Neural progenitor cell (in vitro differentiated cells): ENCODE results near the gene DIDO1. TPM values are rescaled to one million over a fixed set of nuclear protein-coding genes. Genes with fewer than 3 reads are reported as not detected.

Experiments
- DNase-seq: peaks from one replicate; pipeline ENCODE4 v3.0.0-alpha.2; 2016; ENCODE audit warnings: low spot score
- H2AFZ ChIP-seq: fragments of 200-600 bp; sonication (generic); replicated peaks from 2 replicates; pipeline ENCODE4 v1.6.1; 2016; ENCODE audit warnings: antibody characterized with exemption
- H3F3A ChIP-seq: fragments of 200-600 bp; sonication (generic); 2 replicates; pipeline ENCODE4 v1.6.1; 2016; ENCODE audit warnings: antibody characterized with exemption, low read depth
- H3K27ac ChIP-seq: fragments of 200-600 bp; sonication (generic); 2 replicates; pipeline ENCODE4 v1.5.1; 2016; ENCODE audit warnings: mild to moderate bottlenecking
- H3K27me3 ChIP-seq: fragments of 200-600 bp; sonication (generic); 2 replicates; pipeline ENCODE4 v1.6.1; 2016; ENCODE audit warnings: mild to moderate bottlenecking, moderate library complexity
- H3K36me3 ChIP-seq: fragments of 200-600 bp; sonication (generic); 2 replicates; pipeline ENCODE4 v1.5.1; 2016
- H3K4me1 ChIP-seq: fragments of 200-600 bp; sonication (generic); 2 replicates; pipeline ENCODE4 v1.6.1; 2016; ENCODE audit warnings: mixed run types
- H3K4me2 ChIP-seq: fragments of 200-600 bp; sonication (generic); 2 replicates; pipeline ENCODE4 v1.6.1; 2016
- H3K4me3 ChIP-seq: fragments of 200-600 bp; sonication (generic); 2 replicates; pipeline ENCODE4 v1.5.1; 2016
- H3K79me2 ChIP-seq: fragments of 200-600 bp; sonication (generic); 2 replicates; pipeline ENCODE4 v1.6.1; 2016; ENCODE audit warnings: low read depth
- H3K9ac ChIP-seq: fragments of 200-600 bp; sonication (generic); 2 replicates; pipeline ENCODE4 v1.6.1; 2016
- H3K9me3 ChIP-seq: fragments of 200-600 bp; sonication (generic); 2 replicates; pipeline ENCODE4 v1.5.1; 2016; ENCODE audit warnings: low read depth
- H4K20me1 ChIP-seq: fragments of 200-600 bp; sonication (generic); 2 replicates; pipeline ENCODE4 v1.6.1; 2016; ENCODE audit warnings: low read depth
- H3K27ac Mint-ChIP-seq: 3 replicates; pipeline ENCODE4 v1.8.0; 2021; ENCODE audit warnings: mixed read lengths
- H3K27me3 Mint-ChIP-seq: 2 replicates; pipeline ENCODE4 v1.8.0; 2022; ENCODE audit warnings: low read depth, mild to moderate bottlenecking, inconsistent platforms, moderate library complexity, mixed read lengths; ENCODE audit not compliant: insufficient read depth
- H3K36me3 Mint-ChIP-seq: 3 replicates; pipeline ENCODE4 v1.8.0; 2021; ENCODE audit warnings: mixed read lengths
- H3K4me1 Mint-ChIP-seq: 3 replicates; pipeline ENCODE4 v1.8.0; 2021; ENCODE audit warnings: mixed read lengths
- H3K4me3 Mint-ChIP-seq: 3 replicates; pipeline ENCODE4 v1.8.0; 2021; ENCODE audit warnings: mild to moderate bottlenecking, moderate library complexity, mixed read lengths
- H3K9me3 Mint-ChIP-seq: 3 replicates; pipeline ENCODE4 v1.8.0; 2020; ENCODE audit warnings: mixed read lengths
- EZH2 ChIP-seq: fragments of 200-600 bp; sonication (generic); IDR thresholded peaks from 2 replicates; pipeline ENCODE4 v1.6.1; 2017; ENCODE audit warnings: antibody characterized with exemption, mild to moderate bottlenecking, moderate library complexity
- EZH2phosphoT487 ChIP-seq: fragments of 200-600 bp; sonication (generic); IDR thresholded peaks from 2 replicates; pipeline ENCODE4 v1.6.1; 2017; ENCODE audit warnings: antibody characterized with exemption
- total RNA-seq: library from RNA; depleted of rRNA; stranded (reverse); fragments of >200 nt; gene quantifications from 2 replicates; pipeline ENCODE4 v1.2.3, GENCODE V29; 2015; ENCODE audit warnings: low replicate concordance
- TF ChIP-seq, protein P1 (sequence below): fragments of 200-600 bp; sonication (generic); IDR thresholded peaks from 2 replicates; pipeline ENCODE4 v1.5.1; 2017; ENCODE audit warnings: antibody characterized with exemption, mild to moderate bottlenecking

DIDO1 gene
- total RNA-seq, 1 donor from 2014 or later: 64.5 TPM

- no peaks in the 10 kb centered on the region for H3K27me3 ChIP-seq
- no peak overlapping the region for H3K4me2 ChIP-seq
- peaks cover 18% of the 10 kb centered on the region for H3K4me1 ChIP-seq
- no peak overlapping the region for H3K9ac ChIP-seq
- peaks cover 72% of the 10 kb centered on the region for H3K79me2 ChIP-seq
- H3K4me3 ChIP-seq: no peak overlapping the region
- no peak overlapping the region for H3K4me3 Mint-ChIP-seq
- H3K9me3 ChIP-seq: no peaks in the 10 kb centered on the region
- H3K27ac Mint-ChIP-seq: no peak overlapping the region
- peaks cover 24% of the 10 kb centered on the region for H3K36me3 Mint-ChIP-seq
- H3F3A ChIP-seq: peaks cover 18% of the 10 kb centered on the region
- H3K4me1 Mint-ChIP-seq: peaks cover 19% of the 10 kb centered on the region
- no peak overlapping the region for H2AFZ ChIP-seq
- TF ChIP-seq, protein P1, sequence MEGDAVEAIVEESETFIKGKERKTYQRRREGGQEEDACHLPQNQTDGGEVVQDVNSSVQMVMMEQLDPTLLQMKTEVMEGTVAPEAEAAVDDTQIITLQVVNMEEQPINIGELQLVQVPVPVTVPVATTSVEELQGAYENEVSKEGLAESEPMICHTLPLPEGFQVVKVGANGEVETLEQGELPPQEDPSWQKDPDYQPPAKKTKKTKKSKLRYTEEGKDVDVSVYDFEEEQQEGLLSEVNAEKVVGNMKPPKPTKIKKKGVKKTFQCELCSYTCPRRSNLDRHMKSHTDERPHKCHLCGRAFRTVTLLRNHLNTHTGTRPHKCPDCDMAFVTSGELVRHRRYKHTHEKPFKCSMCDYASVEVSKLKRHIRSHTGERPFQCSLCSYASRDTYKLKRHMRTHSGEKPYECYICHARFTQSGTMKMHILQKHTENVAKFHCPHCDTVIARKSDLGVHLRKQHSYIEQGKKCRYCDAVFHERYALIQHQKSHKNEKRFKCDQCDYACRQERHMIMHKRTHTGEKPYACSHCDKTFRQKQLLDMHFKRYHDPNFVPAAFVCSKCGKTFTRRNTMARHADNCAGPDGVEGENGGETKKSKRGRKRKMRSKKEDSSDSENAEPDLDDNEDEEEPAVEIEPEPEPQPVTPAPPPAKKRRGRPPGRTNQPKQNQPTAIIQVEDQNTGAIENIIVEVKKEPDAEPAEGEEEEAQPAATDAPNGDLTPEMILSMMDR: no peak
- TF ChIP-seq EZH2 (no peak), EZH2phosphoT487 (no peak)
- no peaks in the 10 kb centered on the region for H3K36me3 ChIP-seq
- H3K27me3 Mint-ChIP-seq: peaks cover 5% of the 10 kb centered on the region
- H3K27ac ChIP-seq: no peak overlapping the region
- no peaks in the 10 kb centered on the region for H3K9me3 Mint-ChIP-seq
- DNase-seq: no peak
- peaks cover 71% of the 10 kb centered on the region for H4K20me1 ChIP-seq
These were observed 14.6 kb upstream of the DIDO1 start for GRCh38 chr20:62940875-62941274.

DNA sequence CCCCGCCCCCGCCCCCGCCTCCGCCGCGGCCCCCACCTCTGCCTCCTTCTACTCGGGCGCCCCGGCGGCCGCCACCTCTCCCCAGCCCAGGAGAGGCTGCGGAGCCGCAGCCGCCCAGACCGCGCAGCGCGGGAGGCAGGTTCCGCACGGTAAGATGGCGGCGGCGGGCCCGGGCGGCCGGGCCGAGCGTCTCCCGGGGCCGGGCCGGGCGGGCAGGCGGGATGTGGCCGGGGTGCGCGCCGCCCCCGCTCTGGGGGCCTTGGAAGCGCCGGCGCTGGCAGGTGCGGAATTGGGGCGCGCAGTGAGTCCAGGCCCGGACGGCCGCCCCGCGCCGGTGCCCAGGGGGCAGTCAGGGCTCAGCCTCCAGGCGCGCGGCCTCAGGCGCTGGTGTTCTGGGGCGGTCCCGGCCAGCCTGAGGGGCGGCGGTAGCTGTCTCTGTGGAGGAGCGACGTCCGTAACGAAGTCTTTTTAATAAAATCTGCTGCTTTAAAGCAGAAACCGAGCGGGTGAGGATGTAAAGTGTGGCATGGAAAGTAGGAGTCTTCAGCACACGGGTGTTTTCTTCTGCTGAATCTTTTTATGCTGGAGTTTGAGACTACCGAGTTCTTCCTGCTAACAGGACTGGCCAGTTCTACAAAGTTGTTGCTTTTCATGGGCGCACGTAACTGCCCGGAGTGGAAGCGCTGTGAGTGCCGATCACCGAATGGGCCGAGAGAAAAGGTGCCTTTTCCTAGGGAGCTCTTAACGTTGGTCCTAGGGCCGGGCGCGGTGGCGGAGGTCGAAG lies 12.0 kb upstream of the DIDO1 start, which contains the start of gene GID8:
TSS of gene GID8 (plus strand) at position 43 of the 784 bp plus-strand sequence. CDS start 3,356 bp downstream, outside the sequence.
- no peak for TF ChIP-seq EZH2
- no peak for TF ChIP-seq EZH2phosphoT487
- TF ChIP-seq, protein P1: no peak
- H3K4me2 ChIP-seq: peak within 1 kb of the TSS; percentile 89
- H3K9me3 ChIP-seq: no peaks in the 10 kb centered on the region
- peaks cover 96% of the 10 kb centered on the region for H3K79me2 ChIP-seq
- peaks cover 14% of the 10 kb centered on the region for H3K36me3 Mint-ChIP-seq
- H2AFZ ChIP-seq: peak within 1 kb of the TSS; percentile 64
- H3F3A ChIP-seq: peaks cover 26% of the 10 kb centered on the region
- H3K27me3 ChIP-seq: no peaks in the 10 kb centered on the region
- peaks cover 84% of the 10 kb centered on the region for H4K20me1 ChIP-seq
- H3K4me1 ChIP-seq: peaks cover 26% of the 10 kb centered on the region
- H3K36me3 ChIP-seq: no peaks in the 10 kb centered on the region
- peak within 1 kb of the TSS; percentile 98 for H3K4me3 Mint-ChIP-seq
- H3K27ac ChIP-seq: peak within 1 kb of the TSS; percentile 89
- H3K27me3 Mint-ChIP-seq: peaks cover 5% of the 10 kb centered on the region
- H3K4me1 Mint-ChIP-seq: peaks cover 19% of the 10 kb centered on the region
- peak; percentile 81 for DNase-seq
- peak within 1 kb of the TSS; percentile 95 for H3K9ac ChIP-seq
- H3K9me3 Mint-ChIP-seq: no peaks in the 10 kb centered on the region
- H3K4me3 ChIP-seq: peak within 1 kb of the TSS; percentile 81
- H3K27ac Mint-ChIP-seq: peak within 1 kb of the TSS; percentile 99

DNA sequence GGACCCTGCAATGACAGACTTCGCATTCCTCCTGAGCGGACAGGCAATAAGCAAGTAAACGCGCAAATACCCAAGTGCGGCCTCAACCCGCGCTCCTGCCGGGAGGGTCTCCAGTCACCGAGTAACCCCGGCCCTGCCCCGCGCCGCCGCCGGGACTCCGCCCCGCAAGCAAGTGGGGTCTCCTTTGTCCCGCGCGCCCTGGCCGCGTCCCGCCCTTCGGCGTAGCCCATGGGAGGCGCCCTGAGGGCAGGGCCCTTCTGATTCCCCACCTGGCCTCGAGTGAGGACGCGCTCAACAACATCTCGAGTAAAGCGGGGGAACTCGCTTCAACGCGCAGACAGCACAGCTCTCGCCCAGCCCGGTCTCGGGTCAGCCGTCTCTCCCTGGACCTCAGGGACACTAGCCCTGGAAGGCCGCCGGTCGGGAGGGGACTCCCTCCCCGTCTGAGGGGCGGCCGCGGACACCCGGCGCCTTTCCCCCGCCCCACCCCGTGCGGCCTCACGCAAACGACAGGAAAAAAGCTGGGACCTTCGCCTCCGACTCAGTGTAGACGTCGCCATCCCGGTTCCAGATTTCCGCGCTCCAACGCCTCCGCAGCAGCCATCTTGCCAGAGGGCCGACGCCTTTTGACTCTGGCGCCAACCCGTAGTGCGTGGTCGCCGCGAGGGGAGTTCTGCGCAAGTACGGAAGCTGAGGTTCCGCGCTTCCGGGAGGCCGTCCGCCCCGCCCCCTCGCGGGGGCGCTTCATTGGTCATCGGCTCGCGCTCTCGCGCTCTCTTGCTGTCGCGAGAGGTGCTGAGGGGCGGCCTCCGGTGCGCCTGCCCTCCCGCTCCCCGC lies 11.2 kb upstream of the DIDO1 start:
- Histone ChIP-seq H3K4me2 (peak overlapping the region; percentile 77), H3K79me2 (peaks cover 96% of the 10 kb centered on the region), H3K9ac (peak overlapping the region; percentile 95), H4K20me1 (peaks cover 86% of the 10 kb centered on the region), H3F3A (peaks cover 34% of the 10 kb centered on the region), H3K4me3 (peak overlapping the region; percentile 81), H3K36me3 (no peaks in the 10 kb centered on the region), H3K4me1 (peaks cover 26% of the 10 kb centered on the region), H3K9me3 (no peaks in the 10 kb centered on the region), H3K27ac (peak overlapping the region; percentile 89), H2AFZ (peak overlapping the region; percentile 64), H3K27me3 (no peaks in the 10 kb centered on the region)
- Mint-ChIP-seq H3K9me3 (no peaks in the 10 kb centered on the region), H3K36me3 (peaks cover 14% of the 10 kb centered on the region), H3K27me3 (peaks cover 5% of the 10 kb centered on the region), H3K4me3 (no peak overlapping the region), H3K4me1 (peaks cover 19% of the 10 kb centered on the region), H3K27ac (peak overlapping the region; percentile 99)
- no peak for TF ChIP-seq EZH2
- no peak for TF ChIP-seq EZH2phosphoT487
- TF ChIP-seq, protein P1: no peak
- DNase-seq: peak; percentile 99
